ENCODE data around the gene CST7. TPM values are rescaled to one million over a fixed set of nuclear protein-coding genes. Genes with fewer than 3 reads are reported as not detected.

CST7 gene
- total RNA-seq, 3 donors from 2014 or later = 0.33 to 2.5 (median 1.8) TPM

DNA sequence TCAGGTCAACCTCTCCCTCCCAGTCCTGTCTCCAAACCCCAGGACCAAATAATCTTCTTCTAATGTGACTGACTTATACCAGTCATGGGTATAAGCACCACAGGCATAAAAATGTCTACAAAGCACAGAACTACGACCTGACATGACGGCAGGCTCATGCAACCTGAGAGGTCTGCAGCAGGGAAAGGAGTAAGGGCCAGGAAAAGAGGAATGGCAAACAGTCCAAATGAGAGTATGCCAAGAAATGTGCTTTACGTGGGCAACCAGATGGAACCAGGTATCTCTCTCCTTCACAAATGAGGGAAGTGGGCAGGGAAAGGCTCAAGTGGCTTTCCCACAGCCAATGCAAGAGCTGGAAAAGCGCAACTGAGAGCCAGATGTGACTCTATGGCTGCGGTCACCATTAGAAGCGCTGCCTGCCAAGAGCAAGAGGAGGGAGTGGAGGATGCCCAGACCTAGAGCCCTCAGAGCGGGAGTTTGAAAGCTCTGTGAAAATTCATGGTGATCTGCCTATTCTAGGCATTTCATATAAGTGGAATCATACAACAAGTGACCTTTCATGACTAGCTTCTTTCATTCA, 37.5 kb downstream of the CST7 start:
- Histone ChIP-seq H3K27me3 (no peaks in the 10 kb centered on the region), H3K4me3 (no peak overlapping the region), H3K9me3 (no peaks in the 10 kb centered on the region), H3K27ac (no peak overlapping the region), H3K36me3 (no peaks in the 10 kb centered on the region), H3K4me1 (no peaks in the 10 kb centered on the region)
- no peak for TF ChIP-seq POLR2AphosphoS5 (IDR thresholded peaks at IDR 0.05)
- TF ChIP-seq CTCF (IDR thresholded peaks at IDR 0.05) = no peak
- TF ChIP-seq POLR2A (IDR thresholded peaks at IDR 0.05) = no peak
- DNase-seq (ENCODE audit: low spot score in 2 of 2) = no peak
- intact Hi-C loops (cut with DNase I; ENCODE audit: low total_unique reads) = no loop called here

DNA sequence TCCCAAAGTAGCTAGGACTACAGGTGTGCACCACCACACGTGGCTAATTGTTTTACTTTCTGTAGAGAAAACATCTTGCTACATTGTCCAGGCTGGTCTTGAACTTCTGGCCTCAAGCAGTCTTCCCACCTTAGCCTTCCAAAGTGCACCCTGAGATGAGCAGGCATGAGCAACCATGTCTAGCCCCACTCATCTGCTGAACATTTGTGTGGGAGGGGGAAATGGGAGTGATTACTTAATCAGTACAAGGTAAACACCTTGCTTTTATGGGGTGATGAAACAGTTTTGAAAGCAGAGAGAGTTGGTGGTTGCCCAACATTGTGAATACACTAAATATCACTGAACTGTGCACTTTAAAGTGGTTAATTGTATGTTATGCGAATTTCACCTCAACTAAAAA, 38.2 kb downstream of the CST7 start:
- H3K4me3 ChIP-seq = no peak overlapping the region
- TF ChIP-seq POLR2A (IDR thresholded peaks at IDR 0.05) = no peak
- no peak for TF ChIP-seq CTCF (IDR thresholded peaks at IDR 0.05)
- TF ChIP-seq POLR2AphosphoS5 (IDR thresholded peaks at IDR 0.05) = no peak
- intact Hi-C loops (cut with DNase I; ENCODE audit: low total_unique reads) = no loop called here

GRCh38 chr20:24987873-24988835, 39.1 kb downstream of the CST7 start:
- DNase-seq (ENCODE audit: low spot score in 2 of 2) = no peak
- TF ChIP-seq POLR2A (IDR thresholded peaks at IDR 0.05) (no peak), POLR2AphosphoS5 (IDR thresholded peaks at IDR 0.05) (no peak)
- Histone ChIP-seq H3K27me3 (no peaks in the 10 kb centered on the region), H3K9me3 (no peaks in the 10 kb centered on the region), H3K4me3 (no peak overlapping the region), H3K27ac (no peak overlapping the region), H3K36me3 (no peaks in the 10 kb centered on the region), H3K4me1 (peaks cover 0 to 1% of the 10 kb centered on the region in 2 donors)
- intact Hi-C loops (cut with DNase I; ENCODE audit: low total_unique reads) = no loop called here

More for the DNA sequence above, 38.2 kb downstream of the CST7 start:
- Histone ChIP-seq H3K36me3 (no peaks in the 10 kb centered on the region), H3K27ac (no peak overlapping the region), H3K27me3 (no peaks in the 10 kb centered on the region), H3K4me1 (no peaks in the 10 kb centered on the region), H3K9me3 (no peaks in the 10 kb centered on the region)
- no peak for DNase-seq (ENCODE audit: low spot score in 2 of 2)

- H3K27me3 ChIP-seq = no peaks in the 10 kb centered on the region
- intact Hi-C loops (cut with DNase I; ENCODE audit: low total_unique reads) = no loop called here
- no peak for DNase-seq (ENCODE audit: low spot score in 2 of 2)
- H3K36me3 ChIP-seq = no peaks in the 10 kb centered on the region
- H3K4me3 ChIP-seq = no peak overlapping the region
- H3K9me3 ChIP-seq = no peaks in the 10 kb centered on the region
- TF ChIP-seq POLR2A (IDR thresholded peaks at IDR 0.05) (no peak), POLR2AphosphoS5 (IDR thresholded peaks at IDR 0.05) (no peak), CTCF (IDR thresholded peaks at IDR 0.05) (no peak)
- no peak overlapping the region for H3K27ac ChIP-seq
- H3K4me1 ChIP-seq = peaks cover 0 to 11% of the 10 kb centered on the region in 2 donors
Measured at GRCh38 chr20:24989162-24989561, 40.1 kb downstream of the CST7 start.

DNA sequence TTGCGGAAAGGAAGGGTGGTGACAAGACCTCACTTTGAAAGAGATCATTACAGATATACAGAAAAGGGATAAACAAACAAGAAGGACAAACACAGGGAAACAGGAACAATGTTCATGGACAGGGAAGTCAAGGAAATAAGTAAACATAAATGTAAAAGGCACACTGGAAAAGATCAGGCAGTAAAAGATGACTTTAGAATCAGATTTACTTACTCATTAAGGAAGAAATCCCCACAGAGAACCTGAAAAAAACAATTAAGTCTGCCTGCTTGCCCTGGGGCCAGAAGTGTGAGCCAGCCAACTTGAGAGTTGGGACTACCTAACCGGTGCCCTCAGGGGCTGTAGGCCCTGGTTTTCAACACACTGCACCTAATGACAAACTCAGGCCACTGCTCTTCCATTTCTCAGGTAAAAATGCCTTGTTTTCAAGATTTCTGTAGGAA, 41.8 kb downstream of the CST7 start:
- H3K4me1 ChIP-seq = peaks cover 3 to 15% of the 10 kb centered on the region in 2 donors
- intact Hi-C loops (cut with DNase I; ENCODE audit: low total_unique reads) = loop anchor here (5.0 kb wide), 1 partner anchor 66 kb away; the partner anchor contains the start of gene ACSS1
- no peaks in the 10 kb centered on the region for H3K36me3 ChIP-seq
- peak overlapping the region in 1 of 2 donors; percentile 46 for H3K27ac ChIP-seq
- peak in 1 of 2 donors; percentile 46 for DNase-seq (ENCODE audit: low spot score in 2 of 2)
- no peaks in the 10 kb centered on the region for H3K9me3 ChIP-seq
- H3K27me3 ChIP-seq = no peaks in the 10 kb centered on the region
- no peak for TF ChIP-seq POLR2AphosphoS5 (IDR thresholded peaks at IDR 0.05)
- no peak for TF ChIP-seq CTCF (IDR thresholded peaks at IDR 0.05)
- TF ChIP-seq POLR2A (IDR thresholded peaks at IDR 0.05) = no peak
- H3K4me3 ChIP-seq = peak overlapping the region in 1 of 3 donors; percentile 85

Data from breast epithelium (tissue), 4 donors.